Prostate gland (tissue), 2 donors: ENCODE measurements around the gene LZIC.
A peak's percentile ranks its signal among the peaks of the same experiment; 100 is the strongest.

Experiments
- POLR2A ChIP-seq: fragments of 450-650 bp; IDR thresholded peaks from one replicate; pipeline ENCODE4 v1.6.1; 2016; ENCODE audit warnings: antibody characterized with exemption, mild to moderate bottlenecking
- TF ChIP-seq, protein P1 (sequence below), 4 experiments: fragments of 200-600 bp in 2 of 4; fragments of 450-650 bp in 2 of 4; sonication (generic) in 2 of 4; IDR thresholded peaks; 1 replicate in 3 of 4; 2 replicates in 1 of 4; pipeline ENCODE4 v1.5.1; 2016 to 2019; ENCODE audit warnings: antibody characterized with exemption in 4 of 4, mild to moderate bottlenecking in 2 of 4, moderate library complexity in 2 of 4

- TF ChIP-seq, protein P1, sequence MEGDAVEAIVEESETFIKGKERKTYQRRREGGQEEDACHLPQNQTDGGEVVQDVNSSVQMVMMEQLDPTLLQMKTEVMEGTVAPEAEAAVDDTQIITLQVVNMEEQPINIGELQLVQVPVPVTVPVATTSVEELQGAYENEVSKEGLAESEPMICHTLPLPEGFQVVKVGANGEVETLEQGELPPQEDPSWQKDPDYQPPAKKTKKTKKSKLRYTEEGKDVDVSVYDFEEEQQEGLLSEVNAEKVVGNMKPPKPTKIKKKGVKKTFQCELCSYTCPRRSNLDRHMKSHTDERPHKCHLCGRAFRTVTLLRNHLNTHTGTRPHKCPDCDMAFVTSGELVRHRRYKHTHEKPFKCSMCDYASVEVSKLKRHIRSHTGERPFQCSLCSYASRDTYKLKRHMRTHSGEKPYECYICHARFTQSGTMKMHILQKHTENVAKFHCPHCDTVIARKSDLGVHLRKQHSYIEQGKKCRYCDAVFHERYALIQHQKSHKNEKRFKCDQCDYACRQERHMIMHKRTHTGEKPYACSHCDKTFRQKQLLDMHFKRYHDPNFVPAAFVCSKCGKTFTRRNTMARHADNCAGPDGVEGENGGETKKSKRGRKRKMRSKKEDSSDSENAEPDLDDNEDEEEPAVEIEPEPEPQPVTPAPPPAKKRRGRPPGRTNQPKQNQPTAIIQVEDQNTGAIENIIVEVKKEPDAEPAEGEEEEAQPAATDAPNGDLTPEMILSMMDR (IDR thresholded peaks at IDR 0.05) = no peak
- TF ChIP-seq POLR2A = peak; percentile 43
Observed at GRCh38 chr1:9900142-9901043, 42.8 kb downstream of the LZIC start.
